ENCODE results near the gene HLCS. TPM values are rescaled to one million over a fixed set of nuclear protein-coding genes. Genes with fewer than 3 reads are reported as not detected.

The HLCS gene
- total and polyA plus RNA-seq, 7 donors, result 3.0 to 26.0 (median 12.5) TPM

- no peaks in the 10 kb centered on the region for H3K4me1 ChIP-seq
- no peak overlapping the region for H3K4me3 ChIP-seq
- DNase-seq, result no peak
- WGBS, 2 donors, result 19 to 41% methylated on average over 5 of the region's 5 CpGs
- H3K27ac ChIP-seq, result no peak overlapping the region
- intact Hi-C loops (cut with DNase I), result no loop called here
- peak in 2 of 4 experiments; percentile 6 to 18 for TF ChIP-seq CTCF (IDR thresholded peaks at IDR 0.05)
- TF ChIP-seq POLR2AphosphoS5 (IDR thresholded peaks at IDR 0.05), result no peak
- no peak for TF ChIP-seq EP300 (IDR thresholded peaks at IDR 0.05)
- no peak for TF ChIP-seq POLR2A (IDR thresholded peaks at IDR 0.05)
- H3K9me3 ChIP-seq, result no peaks in the 10 kb centered on the region
- no peaks in the 10 kb centered on the region for H3K36me3 ChIP-seq
- no peaks in the 10 kb centered on the region for H3K27me3 ChIP-seq
These were observed 112.1 kb downstream of the HLCS start for GRCh38 chr21:36854391-36854790.

- WGBS, 2 donors, result 89 to 92% methylated on average over 4 of the region's 4 CpGs
- H3K9me3 ChIP-seq, result no peaks in the 10 kb centered on the region
- H3K4me1 ChIP-seq, result no peaks in the 10 kb centered on the region
- intact Hi-C loops (cut with DNase I), result no loop called here
- DNase-seq, result no peak
- H3K4me3 ChIP-seq, result no peak overlapping the region
- no peaks in the 10 kb centered on the region for H3K27me3 ChIP-seq
- no peaks in the 10 kb centered on the region for H3K36me3 ChIP-seq
- no peak overlapping the region for H3K27ac ChIP-seq
- TF ChIP-seq CTCF (IDR thresholded peaks at IDR 0.05) (no peak), POLR2AphosphoS5 (IDR thresholded peaks at IDR 0.05) (no peak), POLR2A (IDR thresholded peaks at IDR 0.05) (no peak), EP300 (IDR thresholded peaks at IDR 0.05) (no peak)
These were observed 113.6 kb downstream of the HLCS start for GRCh38 chr21:36852864-36853263.

GRCh38 chr21:36852293-36852692 lies 114.2 kb downstream of the HLCS start:
- TF ChIP-seq CTCF (IDR thresholded peaks at IDR 0.05), result no peak
- no peak for TF ChIP-seq POLR2A (IDR thresholded peaks at IDR 0.05)
- no peak for TF ChIP-seq EP300 (IDR thresholded peaks at IDR 0.05)
- TF ChIP-seq POLR2AphosphoS5 (IDR thresholded peaks at IDR 0.05), result no peak
- 84 to 85% methylated on average over 1 of the region's 1 CpG for WGBS, 2 donors
- H3K36me3 ChIP-seq, result no peaks in the 10 kb centered on the region
- H3K4me3 ChIP-seq, result no peak overlapping the region
- no peak overlapping the region for H3K27ac ChIP-seq
- H3K27me3 ChIP-seq, result no peaks in the 10 kb centered on the region
- DNase-seq, result no peak
- no peaks in the 10 kb centered on the region for H3K9me3 ChIP-seq
- H3K4me1 ChIP-seq, result peaks cover 0 to 4% (median under 1%) of the 10 kb centered on the region in 4 donors
- intact Hi-C loops (cut with DNase I), result no loop called here

GRCh38 chr21:36851121-36851520 lies 115.3 kb downstream of the HLCS start:
- Histone ChIP-seq H3K27me3 (no peaks in the 10 kb centered on the region), H3K4me1 (peaks cover 0 to 14% (median 4%) of the 10 kb centered on the region in 4 donors), H3K4me3 (no peak overlapping the region), H3K27ac (no peak overlapping the region), H3K9me3 (no peaks in the 10 kb centered on the region), H3K36me3 (no peaks in the 10 kb centered on the region)
- no peak for TF ChIP-seq CTCF (IDR thresholded peaks at IDR 0.05)
- TF ChIP-seq EP300 (IDR thresholded peaks at IDR 0.05), result no peak
- TF ChIP-seq POLR2A (IDR thresholded peaks at IDR 0.05), result no peak
- TF ChIP-seq POLR2AphosphoS5 (IDR thresholded peaks at IDR 0.05), result no peak
- intact Hi-C loops (cut with DNase I), result no loop called here
- 90 to 92% methylated on average over 5 of the region's 5 CpGs for WGBS, 2 donors
- no peak for DNase-seq

- H3K9me3 ChIP-seq, result no peaks in the 10 kb centered on the region
- DNase-seq, result no peak
- TF ChIP-seq CTCF (IDR thresholded peaks at IDR 0.05), result no peak
- no peak for TF ChIP-seq EP300 (IDR thresholded peaks at IDR 0.05)
- no peak for TF ChIP-seq POLR2AphosphoS5 (IDR thresholded peaks at IDR 0.05)
- TF ChIP-seq POLR2A (IDR thresholded peaks at IDR 0.05), result no peak
- 96% methylated on average over 8 of the region's 8 CpGs for WGBS, 2 donors
- no peak overlapping the region for H3K4me3 ChIP-seq
- H3K36me3 ChIP-seq, result no peaks in the 10 kb centered on the region
- no peak overlapping the region for H3K27ac ChIP-seq
- no peaks in the 10 kb centered on the region for H3K27me3 ChIP-seq
- peaks cover 0 to 14% (median 4%) of the 10 kb centered on the region in 4 donors for H3K4me1 ChIP-seq
- intact Hi-C loops (cut with DNase I), result no loop called here
These were observed 116.1 kb downstream of the HLCS start for GRCh38 chr21:36850372-36850771.

All from sigmoid colon (tissue), 7 donors.